ENCODE measurements around the gene TLX1.

Gene TLX1

DNA sequence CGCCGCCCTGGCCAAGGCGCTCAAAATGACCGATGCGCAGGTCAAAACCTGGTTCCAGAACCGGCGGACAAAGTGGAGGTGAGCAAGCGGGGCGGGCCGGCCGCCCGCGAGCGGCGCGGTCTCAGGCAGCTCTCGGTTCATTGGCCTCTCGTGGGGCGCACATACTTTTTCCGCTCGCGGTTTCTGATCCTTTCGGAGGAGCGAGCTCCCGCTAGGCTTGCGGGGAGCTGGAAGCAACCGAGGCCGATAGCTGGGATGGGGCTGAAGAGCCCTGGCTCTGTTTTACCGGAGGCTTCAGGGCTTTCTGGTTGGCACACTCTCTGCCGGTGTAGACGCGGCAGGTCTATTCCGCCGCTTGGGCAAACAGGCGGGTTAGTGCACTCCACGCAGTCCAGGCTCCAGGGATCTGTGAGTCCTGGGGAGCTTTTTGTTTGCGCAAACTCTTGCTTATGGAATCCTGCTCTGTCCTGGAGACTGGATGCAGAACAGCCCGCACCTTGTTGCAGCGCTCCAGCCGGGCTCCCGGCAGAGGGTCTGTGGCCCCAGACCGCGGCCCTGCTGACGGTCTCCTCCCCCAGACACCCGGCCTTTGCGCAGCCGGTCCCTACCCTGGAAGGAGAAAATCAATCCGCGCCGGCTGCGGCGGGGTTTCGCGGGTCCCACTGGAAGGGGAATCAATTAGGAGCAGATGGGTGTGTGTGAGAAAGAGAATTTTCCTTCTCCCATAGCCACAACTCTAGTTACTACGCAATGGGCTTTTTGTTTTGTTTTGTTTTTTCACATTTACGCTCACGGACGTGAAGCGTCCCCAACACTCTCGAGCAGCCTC, 3.4 kb downstream of the TLX1 start:
- no peak for DNase-seq

DNA sequence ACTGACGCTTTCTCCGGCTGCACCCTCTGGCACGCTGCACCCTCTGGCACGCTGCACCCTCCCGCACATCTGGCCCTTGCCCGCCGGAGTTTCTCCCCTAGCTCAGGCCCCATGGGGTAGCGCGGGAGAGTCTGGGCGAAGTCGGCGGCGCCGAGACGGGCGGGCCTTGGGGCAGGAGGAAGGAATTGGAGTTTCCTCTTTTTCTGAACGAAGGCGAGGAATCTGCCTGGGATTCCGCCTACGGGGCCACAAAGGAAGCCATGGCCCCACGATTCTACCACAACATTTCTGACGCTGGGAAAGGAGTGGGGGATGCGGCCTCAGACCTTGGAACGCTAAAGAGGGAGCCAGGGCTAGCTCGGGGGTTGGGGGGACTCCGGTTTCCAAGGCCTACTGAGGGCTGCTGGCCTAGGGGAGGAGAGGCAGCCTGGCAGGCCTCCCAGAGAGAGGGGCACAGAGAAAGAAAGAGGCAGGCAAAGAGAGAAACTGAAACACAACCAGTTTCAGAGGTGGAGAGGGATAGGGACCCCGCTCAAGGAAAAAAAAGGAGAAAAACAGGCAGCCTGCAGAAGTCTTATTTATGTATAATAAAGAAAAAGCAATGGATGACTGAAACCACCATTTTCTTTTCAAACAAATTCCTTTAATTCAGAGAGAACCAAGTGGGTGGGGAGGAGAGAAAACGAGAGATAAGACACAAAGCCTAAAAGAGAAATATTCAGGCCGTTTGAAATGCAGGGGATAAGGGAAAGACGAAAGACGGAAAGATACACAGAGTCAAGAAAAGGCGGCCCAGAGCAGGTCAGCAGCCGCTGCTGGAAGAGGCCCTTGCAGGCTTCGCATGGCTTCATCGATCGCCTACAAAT, 4.3 kb downstream of the TLX1 start:
- DNase-seq: no peak

DNA sequence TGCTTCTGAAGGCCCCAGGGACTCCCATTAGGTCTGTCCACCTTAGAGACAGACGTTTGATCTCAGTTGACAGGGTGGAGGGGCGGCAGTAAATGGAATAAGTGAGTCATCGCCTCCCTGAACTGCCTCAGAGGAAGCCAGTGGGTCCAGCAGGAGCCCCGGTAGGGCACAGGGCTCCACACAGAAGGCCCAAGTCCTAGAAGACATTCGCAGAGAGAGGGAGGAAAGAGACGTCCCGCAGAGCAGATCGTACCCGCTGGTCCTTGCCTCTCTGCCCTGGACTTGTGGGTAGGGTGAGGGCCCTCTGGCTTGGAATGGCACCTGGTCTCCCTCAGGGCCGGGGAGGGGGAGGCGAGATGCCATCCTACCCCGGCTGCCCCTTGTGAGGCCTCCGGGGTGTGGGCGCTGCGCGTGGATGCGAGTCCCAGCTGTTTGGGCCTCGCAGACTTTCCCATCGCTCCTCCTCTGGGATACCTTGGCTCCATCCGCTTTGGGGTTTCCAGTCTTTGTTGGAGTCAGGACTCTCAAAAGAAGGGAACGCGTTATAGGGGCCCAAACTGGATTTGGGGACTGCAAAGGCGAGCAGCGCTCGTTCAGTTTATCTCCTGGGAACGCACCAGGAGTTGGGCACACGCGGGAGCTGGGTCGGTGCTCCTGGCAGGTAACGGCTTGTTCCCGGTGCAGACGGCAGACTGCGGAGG, 5.1 kb downstream of the TLX1 start:
- DNase-seq: no peak

DNA sequence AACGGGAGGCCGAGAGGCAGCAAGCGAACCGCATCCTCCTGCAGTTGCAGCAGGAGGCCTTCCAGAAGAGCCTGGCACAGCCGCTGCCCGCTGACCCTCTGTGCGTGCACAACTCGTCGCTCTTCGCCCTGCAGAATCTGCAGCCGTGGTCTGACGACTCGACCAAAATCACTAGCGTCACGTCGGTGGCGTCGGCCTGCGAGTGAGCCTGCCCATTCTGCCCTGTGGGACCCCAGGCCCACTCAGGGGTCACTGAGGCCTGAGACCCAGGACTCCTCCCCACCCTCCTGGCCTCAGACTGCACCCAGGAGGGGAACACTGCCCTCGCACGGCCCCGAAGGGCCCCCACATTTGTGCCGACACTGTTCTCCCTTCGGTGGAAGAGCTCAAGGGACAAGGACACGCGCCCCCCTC, 5.6 kb downstream of the TLX1 start:
- no peak for DNase-seq

DNA sequence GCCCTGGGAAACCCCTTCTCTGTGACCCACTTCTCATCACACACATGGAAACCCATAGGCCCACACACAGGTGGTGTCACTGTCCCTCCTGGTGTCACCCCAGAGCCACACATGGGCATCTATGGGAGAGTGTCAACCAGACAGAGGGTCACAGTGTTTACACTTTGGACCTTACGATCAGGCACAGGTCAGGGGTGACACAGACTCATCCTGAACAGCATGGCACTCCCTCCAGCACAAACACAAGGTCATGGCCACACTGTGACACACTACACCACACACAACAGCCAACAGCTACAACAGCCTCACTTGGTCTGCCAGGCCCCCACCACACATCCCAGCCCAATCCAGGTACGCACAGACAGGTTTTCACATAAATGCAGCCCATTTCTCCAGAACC, 6.2 kb downstream of the TLX1 start:
- no peak for DNase-seq

DNA sequence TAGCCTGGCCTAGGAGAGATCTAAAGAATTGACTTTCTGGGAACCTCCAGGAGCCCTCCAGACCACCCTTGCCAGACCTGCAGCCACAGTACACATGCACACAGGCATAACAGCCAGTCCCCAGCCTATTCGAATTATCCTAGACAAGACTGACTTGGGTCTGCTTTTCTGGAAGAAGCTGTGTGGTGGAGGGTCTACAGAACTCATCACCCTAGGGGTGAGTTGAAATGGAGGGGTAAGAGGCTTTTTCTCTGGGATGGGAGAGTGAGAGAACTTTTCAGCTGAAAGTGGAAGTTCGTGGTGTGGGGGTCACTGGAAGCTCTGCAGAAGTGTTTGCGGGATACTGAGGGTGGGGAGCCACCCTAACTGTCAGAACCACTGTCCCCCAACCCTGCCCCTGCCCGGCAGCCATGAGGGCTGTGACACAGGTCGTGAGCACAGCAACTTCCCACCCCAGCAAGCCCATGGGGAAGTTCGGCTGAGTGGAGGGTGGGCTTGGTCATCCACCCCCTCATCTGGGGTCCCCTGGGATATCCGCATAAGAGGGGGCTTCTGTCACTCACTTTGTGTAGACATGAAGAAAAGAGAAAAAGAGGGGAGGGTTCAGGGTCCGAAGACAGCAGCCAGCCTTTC, 7.8 kb downstream of the TLX1 start:
- no peak for DNase-seq

DNA sequence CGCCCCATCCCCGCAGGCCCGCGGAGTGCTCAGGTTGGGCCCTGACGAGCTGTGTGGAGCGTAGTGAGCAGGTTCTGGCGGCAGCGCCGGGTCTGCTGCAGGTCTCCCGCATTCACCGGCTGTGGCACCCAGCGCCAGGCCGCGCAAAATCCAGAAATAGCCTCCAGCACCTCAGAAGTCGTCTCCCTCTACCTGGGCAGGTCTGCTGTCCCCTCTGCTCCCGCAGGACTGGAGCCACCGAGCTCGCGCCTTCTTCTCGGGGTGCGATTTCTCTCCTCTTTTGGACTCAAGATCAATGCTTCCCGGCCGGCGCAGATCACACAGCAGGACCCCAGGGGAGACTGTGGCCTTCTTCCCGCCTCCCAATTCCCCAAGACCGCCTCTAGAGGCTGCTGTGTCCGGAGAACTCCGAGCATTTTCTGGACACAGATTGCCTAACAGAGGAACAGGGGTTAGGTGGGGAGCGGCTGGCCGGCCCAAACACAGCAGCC, 8.4 kb downstream of the TLX1 start:
- no peak for DNase-seq

DNA sequence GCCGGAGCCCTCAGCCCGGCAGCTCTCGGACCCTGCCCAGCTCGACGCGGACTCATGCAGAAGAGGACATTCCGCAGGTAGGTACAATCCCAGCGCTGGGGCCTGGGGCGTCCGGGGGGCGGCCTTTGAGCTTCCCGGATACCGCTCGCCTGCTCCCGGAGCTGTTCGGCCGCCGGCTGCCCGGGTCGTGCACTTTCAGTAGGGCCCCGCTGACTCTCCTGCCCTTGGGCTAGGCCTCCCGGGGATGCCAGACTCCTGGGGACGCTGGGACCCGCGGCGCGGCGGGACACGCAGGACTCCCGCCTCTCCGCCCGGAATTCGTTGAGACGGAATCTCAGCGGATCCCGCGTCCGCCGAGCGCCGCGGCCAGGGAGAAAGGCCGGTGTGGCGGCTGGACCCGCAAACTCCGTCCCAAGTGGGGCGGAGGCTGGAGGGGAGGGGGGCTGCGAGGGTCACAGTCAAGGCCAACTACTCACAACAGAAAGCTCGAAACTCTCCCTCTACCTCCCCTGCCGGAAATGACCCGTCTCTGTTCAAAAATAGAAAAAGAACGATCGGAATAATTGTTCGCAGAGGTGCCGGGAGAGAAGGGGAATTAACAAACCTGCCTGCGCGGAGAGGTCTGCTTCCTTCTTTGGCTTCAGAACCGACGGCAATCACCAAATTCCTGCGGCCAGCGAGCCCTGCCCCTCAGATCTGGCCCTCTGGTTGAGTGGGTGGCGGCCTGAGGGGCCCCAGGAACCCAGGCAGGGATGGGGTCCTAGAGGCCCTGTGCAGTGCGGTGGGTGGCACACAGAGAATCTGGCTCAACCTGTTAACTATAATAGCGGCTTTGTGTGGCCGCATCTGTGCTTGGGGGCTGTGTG, 9.2 kb downstream of the TLX1 start:
- no peak for DNase-seq

DNA sequence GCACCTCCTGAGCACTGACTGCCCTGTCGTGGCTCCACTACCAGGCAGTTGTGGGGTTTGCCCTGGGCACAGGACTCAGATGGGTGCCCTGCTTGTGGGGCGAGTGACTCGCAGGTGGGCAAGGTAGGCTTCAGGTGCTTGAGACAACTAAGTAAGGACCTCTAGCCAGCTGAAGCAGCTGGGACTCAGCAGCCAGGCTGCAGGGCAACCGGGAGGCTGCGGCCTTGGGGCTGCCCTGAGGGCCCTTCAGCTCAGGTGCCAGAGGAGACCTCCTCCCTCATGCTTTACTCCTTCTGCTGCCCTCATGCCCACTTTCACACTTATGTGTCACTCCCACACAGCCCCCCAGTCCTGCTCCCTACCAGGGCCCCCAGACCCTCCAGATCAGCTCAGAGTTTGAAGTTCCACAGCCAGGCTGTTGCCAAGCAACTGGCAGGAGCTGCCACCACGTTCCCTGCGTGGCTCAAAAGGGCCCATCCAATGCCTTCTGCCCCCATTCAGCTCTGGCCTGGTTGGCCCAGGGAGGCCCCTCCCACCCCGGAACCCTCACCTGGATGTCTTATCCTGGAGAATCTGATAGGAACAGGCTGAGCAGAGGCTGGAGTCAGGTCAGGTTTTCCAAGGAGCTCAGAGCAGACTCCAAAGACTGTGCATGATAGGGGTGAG, 10.0 kb downstream of the TLX1 start:
- DNase-seq: no peak

DNA sequence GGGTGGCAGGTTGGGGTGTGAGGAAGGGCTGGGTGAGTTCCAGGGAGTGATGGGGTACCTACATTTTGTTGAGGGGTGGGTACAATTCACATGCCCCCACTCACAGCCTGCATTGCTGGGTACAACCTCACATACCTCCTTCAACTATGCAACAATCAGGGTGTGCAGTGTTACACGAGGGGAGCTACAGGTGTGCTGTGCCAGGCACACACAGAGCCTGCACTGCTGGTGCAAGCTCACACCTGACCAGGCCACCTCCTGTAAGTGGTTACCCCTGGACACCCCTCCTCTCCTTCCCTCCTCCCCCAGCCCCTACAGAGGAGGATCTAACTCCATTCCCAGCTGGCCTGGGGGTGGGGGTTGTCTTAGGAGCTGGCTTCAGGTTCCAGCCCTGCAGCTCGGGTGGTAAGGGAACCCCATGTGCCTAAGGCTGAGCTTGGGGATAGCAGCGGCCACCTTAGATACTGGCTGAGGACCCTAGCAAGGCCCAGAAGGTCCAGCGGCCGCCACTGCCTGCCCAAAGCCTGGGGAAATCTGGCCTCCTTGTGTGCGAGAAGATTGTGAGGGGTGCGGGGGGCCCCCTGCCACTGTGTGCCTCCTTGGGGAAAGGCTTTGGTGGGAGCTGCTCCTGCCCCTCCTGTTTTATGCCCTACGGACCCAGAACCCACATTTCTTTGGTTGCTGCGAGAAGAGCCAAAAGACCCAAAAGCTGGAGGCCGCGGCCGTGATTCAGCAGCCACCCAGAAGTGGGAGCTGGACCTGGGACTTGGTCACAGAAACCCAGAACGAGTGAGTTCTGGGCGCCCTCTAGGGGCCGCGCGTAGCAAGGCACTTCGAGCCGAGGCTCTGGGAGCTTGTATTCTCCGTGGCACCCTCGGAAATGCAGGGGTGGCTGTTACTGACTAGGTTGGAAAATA, 10.8 kb downstream of the TLX1 start:
- peak in 12 of 14 donors; percentile 3 to 82 (median 46) for DNase-seq

DNA sequence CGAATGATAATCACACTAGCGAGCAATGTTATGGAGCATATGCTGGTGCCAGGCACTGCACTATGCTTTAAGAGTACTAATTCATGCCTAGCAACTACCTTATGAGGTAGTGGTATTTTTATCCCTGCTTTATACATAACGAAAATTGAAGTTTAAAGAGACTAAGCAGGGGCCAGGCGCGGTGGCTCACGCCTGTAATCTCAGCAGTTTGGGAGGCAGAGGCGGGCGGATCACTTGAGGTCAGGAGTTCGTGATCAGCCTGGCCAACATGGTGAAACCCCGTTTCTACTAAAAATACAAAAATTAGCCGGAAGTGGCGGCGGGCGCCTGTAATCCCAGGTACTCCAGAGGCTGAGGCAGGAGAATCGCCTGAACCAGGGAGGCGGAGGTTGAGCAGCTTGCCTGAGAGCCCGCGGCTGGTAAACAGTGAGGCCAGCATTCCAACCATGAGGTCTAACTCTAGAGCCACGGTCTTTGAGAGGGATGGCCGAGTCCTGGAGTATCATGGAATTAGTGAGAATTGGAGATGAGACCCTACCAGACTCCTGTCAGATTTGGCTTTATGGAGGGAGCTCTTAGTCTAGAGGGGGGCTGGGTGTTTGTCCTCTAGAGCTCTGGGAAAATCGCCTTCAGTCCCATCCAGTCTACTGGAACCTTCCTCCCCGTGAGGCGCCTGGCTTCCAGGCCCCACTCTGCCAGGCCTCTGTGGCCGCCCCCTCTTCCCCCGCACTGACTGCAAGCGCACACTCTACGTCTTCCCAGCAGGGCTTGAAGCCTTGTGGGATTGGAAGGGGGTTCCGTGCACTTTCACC, 11.6 kb downstream of the TLX1 start:
- no peak for DNase-seq

DNA sequence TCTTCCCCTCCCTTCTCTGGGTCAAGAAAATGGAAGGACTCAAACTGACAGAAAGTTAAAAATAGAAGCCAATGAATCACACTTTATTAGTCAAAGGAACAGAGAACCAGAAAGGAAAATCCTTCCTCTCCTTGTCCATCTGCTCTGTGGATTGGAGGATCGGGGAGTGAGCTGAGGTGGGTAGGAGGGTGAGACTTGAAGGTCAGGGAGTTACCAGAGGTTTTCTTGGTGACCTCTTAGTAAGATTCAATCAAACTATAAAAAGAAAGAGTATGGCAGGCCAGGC, 12.2 kb downstream of the TLX1 start:
- no peak for DNase-seq

DNA sequence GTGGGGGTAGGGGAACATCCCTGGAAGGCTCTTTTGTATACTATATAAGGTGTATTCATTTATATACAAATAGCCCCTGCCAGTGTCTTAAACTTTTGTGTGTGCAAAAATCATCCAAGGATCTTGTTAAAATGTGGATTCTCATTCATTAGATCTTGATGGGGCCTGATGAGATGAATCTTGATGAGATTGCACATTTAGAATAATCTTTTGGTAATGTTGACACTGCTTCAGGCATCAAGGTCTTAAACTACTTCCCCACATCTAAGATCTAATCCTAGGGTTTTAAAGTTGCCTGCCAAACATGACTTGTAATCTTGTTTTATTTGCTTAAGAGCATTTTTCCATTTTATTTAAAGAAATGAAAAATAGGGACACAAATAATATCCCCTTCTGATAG, 13.0 kb downstream of the TLX1 start:
- no peak for DNase-seq

DNA sequence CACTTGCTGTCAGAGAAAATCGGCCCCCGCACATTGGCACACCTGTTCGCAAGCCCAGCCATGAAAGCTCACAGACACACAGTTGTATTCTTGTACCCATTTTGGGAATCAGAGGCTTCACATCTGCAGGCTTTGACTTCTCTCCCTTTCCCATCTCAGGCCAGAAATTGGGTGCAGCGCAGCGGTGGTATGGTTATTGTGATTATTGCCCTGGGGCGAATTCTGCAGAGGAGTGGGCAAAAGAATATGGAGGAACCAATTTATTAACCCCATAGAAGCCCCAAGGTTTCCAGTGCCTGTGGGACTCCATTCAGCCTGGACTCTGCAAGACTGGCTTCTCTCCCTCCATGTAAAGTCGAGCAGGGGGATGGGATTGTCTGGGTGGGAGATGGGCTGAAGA, 14.0 kb downstream of the TLX1 start:
- DNase-seq: no peak

DNA sequence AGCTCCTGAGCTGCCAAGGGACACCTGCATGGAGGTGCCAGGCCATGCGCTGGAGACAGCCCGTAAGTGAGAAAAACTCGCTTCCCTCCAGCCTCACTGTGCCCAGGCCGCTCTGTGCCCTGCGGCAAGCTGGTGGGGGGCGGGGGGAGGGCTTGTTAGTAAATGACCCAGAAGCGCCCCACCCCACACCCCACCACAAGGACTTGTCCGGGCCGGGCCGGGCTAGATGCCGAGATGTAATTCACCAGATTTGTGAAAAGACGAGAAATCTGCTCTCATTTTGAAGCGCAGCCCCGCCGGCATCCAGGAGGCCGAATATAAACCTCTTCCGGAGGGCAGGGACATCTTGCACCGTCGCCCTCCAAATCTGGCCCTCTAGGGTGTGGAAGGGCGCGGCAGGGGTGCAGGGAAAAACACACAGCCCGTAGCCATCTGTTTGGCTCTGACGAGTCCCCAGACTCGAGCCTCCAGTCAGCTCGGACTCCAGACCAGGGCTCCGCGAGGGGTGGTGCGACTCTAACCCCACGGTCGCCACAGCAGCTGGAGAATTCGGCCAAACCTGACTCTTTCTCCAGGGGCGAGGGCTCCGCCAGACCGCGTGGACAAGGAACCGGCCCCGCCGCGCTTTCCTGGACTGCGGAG, 14.8 kb downstream of the TLX1 start:
- no peak for DNase-seq

DNA sequence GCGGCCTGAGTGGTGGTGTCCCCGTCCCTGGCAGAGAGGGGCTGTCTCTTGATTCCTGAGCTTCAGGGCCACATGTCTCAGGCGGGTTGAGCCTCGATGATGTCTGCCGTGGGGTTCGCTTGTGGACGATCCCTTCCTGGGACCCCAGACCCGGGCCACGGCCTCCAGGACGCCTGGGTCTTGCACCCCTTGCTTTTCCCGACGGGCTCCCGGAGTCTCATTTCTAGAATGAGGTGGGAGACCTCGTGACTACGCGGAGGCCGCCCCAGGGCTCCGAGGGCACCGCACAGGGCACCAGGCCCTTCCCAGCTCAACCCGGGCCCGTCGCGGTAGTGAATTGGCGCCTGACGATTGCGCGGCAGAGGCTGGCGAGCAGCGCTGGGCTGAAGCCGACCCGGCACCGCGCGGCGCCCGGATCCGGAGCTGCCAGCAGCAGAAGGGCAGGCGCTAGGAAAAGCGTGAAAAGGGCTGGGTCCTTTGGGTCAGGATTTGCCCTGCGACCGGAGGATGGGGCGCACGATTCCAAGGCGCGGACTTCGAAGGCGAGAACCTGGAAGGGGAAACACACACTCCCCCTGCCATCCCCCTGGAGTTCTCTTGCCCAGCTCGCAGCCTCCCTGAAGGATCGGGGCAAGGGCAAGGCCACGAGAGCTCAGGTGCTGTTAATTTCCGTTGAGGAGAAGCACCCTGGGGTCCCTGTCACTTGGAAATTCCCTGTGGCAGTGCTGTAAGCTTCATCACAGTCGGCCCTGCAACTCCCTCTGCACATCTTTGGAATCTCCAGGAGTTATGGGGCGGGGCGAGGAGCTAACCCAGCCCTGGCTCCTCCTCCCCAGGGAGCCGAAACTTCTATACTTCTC, 15.5 kb downstream of the TLX1 start:
- DNase-seq: no peak

DNA sequence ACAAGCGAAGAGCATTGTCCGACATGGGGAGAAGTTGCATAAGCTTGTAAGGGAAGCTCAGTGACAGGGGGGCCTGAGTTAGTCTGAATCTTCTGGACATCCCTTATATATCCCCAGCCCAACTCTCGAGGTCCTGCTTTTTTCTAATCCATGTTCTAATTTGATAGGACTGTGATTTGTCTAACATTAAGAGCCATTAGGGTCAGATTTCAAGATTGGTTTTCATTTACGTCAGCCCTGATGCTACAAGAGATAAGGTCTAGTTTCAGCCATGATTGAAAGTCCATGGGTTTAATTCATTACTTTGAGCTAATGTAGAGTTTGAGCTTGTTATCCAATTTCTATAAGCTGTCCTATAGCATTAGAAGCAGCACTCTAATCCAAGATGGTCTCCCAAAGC, 20.3 kb downstream of the TLX1 start:
- no peak for DNase-seq

DNA sequence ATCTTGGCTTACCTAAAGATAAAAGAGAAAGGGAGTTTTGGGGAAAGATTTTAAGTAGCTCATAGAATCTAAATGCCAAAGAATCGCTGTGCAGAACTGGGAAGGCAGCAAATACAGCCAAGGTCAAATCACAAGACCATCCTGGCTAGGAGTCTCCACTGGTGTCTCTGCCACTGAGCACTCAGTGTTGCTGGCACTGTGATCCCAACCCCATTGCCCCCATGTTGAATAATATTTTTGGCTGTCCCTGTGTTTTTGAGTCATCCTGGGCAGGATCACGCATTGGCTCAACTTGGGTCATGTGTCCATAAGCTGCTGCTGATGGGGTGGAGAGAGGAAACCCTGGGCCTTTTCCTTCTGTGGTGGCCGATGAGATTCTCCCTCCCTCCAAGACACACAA, 21.2 kb downstream of the TLX1 start:
- no peak for DNase-seq
